Calu3 (cell line): Measurements from ENCODE around the gene RANBP9. TPM values are rescaled to one million over a fixed set of nuclear protein-coding genes. Genes with fewer than 3 reads are reported as not detected.

Experiments
- BruUV-seq: library from RNA; stranded (reverse); fragments of 400-500 nt; replicated peaks from 2 replicates; lab custom pipeline; 2021; lab: Mats Ljungman, UMichigan
- CTCF ChIA-PET: fragments of 300-600 bp; sonication (Branson Sonifier 250); formaldehyde crosslinking; loops from one replicate; lab custom pipeline; 2022; ENCODE audit warnings: antibody characterized with exemption; lab: Charles Lee
- DNase-seq: peaks from one replicate; pipeline ENCODE4 v3.0.0; 2022
- H3K27ac Mint-ChIP-seq: one replicate; pipeline ENCODE4 v1.8.0; 2022; ENCODE audit warnings: mixed read lengths; ENCODE audit not compliant: unreplicated experiment
- H3K27me3 Mint-ChIP-seq: one replicate; pipeline ENCODE4 v1.8.0; 2022; ENCODE audit warnings: mixed read lengths; ENCODE audit not compliant: unreplicated experiment
- H3K36me3 Mint-ChIP-seq: one replicate; pipeline ENCODE4 v1.8.0; 2022; ENCODE audit warnings: mild to moderate bottlenecking, moderate library complexity, mixed read lengths; ENCODE audit not compliant: insufficient read depth, unreplicated experiment
- H3K4me1 Mint-ChIP-seq: one replicate; pipeline ENCODE4 v1.8.0; 2022; ENCODE audit warnings: mild to moderate bottlenecking, low read depth, mixed read lengths; ENCODE audit not compliant: unreplicated experiment
- H3K4me3 Mint-ChIP-seq: one replicate; pipeline ENCODE4 v1.8.0; 2022; ENCODE audit warnings: mild to moderate bottlenecking, low read depth, moderate library complexity, mixed read lengths; ENCODE audit not compliant: unreplicated experiment
- H3K9me3 Mint-ChIP-seq: one replicate; pipeline ENCODE4 v1.8.0; 2022; ENCODE audit warnings: low read depth, mixed read lengths; ENCODE audit not compliant: unreplicated experiment
- intact Hi-C: fragments of 100-400 bp; cut with micrococcal nuclease; formaldehyde crosslinking; loops from one replicate; pipeline ENCODE4 v1.10.0; 2022; ENCODE audit not compliant: unreplicated experiment
- total RNA-seq: library from RNA; stranded (reverse); gene quantifications from 2 replicates; pipeline ENCODE4 v1.2.3, GENCODE V29; 2022
- TF ChIP-seq, protein P1 (sequence below): fragments of 200-600 bp; IDR thresholded peaks from one replicate; pipeline ENCODE4 v1.8.0; 2022; ENCODE audit warnings: antibody characterized with exemption; ENCODE audit not compliant: unreplicated experiment

RANBP9 gene
- total RNA-seq, 1 experiment from 2014 or later: 20.4 TPM

DNA sequence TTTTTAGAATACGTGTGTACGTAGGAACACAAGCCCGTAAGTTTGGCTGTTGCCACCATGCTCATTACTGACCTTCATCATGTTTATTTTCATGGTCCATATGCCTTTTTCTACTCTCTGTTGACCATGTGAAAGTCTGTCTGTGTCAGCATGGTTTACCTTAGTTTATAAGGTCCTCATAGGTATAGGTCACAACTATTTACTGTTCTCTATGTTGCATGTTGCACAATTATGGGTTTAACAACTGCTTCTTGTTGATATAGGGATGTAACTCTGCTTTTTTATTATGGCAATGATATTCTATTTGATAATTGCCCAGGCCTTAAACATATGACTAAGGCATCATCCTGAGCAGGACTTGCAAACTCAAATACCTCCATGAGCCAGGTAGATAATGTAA is 13.4 kb upstream of the RANBP9 start:
- Mint-ChIP-seq H3K36me3 (peaks cover 12% of the 10 kb centered on the region), H3K9me3 (no peaks in the 10 kb centered on the region), H3K4me1 (peaks cover 29% of the 10 kb centered on the region), H3K4me3 (no peak overlapping the region), H3K27me3 (no peaks in the 10 kb centered on the region), H3K27ac (peak overlapping the region; percentile 80)
- BruUV-seq: no TSS peak
- intact Hi-C loops: no loop called here
- DNase-seq: no peak
- CTCF ChIA-PET: no interaction called here
- TF ChIP-seq, protein P1, sequence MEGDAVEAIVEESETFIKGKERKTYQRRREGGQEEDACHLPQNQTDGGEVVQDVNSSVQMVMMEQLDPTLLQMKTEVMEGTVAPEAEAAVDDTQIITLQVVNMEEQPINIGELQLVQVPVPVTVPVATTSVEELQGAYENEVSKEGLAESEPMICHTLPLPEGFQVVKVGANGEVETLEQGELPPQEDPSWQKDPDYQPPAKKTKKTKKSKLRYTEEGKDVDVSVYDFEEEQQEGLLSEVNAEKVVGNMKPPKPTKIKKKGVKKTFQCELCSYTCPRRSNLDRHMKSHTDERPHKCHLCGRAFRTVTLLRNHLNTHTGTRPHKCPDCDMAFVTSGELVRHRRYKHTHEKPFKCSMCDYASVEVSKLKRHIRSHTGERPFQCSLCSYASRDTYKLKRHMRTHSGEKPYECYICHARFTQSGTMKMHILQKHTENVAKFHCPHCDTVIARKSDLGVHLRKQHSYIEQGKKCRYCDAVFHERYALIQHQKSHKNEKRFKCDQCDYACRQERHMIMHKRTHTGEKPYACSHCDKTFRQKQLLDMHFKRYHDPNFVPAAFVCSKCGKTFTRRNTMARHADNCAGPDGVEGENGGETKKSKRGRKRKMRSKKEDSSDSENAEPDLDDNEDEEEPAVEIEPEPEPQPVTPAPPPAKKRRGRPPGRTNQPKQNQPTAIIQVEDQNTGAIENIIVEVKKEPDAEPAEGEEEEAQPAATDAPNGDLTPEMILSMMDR: no peak

DNA sequence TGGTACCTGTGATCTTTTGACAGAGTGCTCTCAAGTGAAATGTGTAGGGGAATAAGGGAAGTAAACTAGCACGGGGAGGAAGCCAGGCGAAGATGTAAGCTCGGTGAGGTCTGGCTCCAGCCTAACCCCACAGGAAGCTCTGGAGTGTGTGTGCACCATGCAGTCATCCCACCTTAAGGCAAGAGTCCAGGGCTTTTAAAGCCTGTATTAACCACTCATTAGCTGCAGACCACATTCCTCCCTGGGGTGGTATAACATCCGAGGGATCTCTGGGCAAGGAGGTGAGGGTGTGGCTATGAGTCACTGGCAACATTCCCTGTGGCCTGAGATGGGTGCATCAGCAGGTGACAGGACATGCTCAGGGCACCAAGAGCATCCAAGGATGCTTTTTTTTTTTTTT is 12.5 kb upstream of the RANBP9 start:
- H3K4me1 Mint-ChIP-seq: peaks cover 29% of the 10 kb centered on the region
- BruUV-seq: no TSS peak
- peak overlapping the region; percentile 77 for H3K27ac Mint-ChIP-seq
- no peaks in the 10 kb centered on the region for H3K9me3 Mint-ChIP-seq
- H3K4me3 Mint-ChIP-seq: peak overlapping the region; percentile 28
- intact Hi-C loops: no loop called here
- DNase-seq: peak; percentile 63
- CTCF ChIA-PET: interaction anchor here (0.7 kb wide), 1 partner anchor 1417 kb away, joined by 3 read pairs; no protein-coding TSS in a partner anchor
- H3K36me3 Mint-ChIP-seq: peaks cover 12% of the 10 kb centered on the region
- no peaks in the 10 kb centered on the region for H3K27me3 Mint-ChIP-seq
- TF ChIP-seq, protein P1: no peak

DNA sequence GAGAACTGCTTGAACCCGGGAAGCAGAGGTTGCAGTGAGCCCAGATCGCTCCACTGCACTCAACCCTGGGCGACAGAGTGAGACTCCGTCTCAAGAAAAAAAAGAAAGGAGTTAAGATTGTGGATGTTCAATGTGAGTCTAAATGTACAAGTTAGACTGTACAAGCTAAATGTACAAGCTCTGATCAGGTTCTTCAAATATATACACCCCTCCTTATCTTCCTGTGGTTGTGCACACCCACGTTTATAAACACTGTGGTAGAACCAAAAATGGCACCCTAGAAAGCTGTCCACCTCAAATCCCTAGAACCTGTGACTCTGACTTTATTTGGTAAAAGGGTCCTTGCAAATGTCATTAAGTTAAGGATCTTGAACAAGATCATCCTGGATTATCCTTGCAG is 11.2 kb upstream of the RANBP9 start:
- no TSS peak for BruUV-seq
- H3K4me1 Mint-ChIP-seq: peaks cover 29% of the 10 kb centered on the region
- H3K36me3 Mint-ChIP-seq: peaks cover 12% of the 10 kb centered on the region
- H3K4me3 Mint-ChIP-seq: no peak overlapping the region
- H3K9me3 Mint-ChIP-seq: no peaks in the 10 kb centered on the region
- TF ChIP-seq, protein P1: no peak
- CTCF ChIA-PET: no interaction called here
- no peak for DNase-seq
- intact Hi-C loops: no loop called here
- peak overlapping the region; percentile 61 for H3K27ac Mint-ChIP-seq
- no peaks in the 10 kb centered on the region for H3K27me3 Mint-ChIP-seq

DNA sequence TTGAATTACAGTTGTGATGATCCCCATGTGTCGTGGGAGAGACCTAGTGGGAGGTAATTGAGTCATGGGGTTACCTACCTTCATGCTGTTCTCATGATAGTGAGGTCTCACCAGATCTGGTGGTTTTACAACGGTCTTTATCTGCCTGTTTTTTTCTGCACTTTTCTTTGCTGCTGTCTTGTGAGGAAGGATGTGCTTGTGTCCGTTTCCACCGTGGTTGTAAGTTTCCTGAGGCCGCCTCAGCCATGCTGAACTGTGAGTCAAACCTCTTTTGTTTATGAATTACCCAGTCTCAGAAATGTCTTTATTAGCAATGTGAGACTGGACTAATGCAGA is 6.5 kb upstream of the RANBP9 start:
- Mint-ChIP-seq H3K27ac (no peak overlapping the region), H3K9me3 (no peaks in the 10 kb centered on the region)
- TF ChIP-seq, protein P1: no peak

DNA sequence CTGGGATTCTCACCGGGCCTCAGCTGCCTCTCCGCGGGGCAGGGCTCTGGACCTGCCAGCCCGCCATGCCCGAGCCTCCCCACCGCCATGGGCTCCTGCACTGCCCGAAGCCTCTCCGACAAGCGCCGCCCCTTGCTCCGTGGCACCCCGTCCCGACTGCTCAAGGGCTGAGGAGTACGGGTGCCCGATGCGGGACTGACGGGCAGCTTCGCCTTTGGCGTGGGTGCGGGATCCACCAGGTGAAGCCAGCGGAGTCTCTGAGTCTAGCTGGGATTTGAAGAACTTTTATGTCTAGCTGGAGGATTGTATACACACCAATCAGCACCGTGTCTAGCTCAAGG is 5.3 kb upstream of the RANBP9 start:
- H3K36me3 Mint-ChIP-seq: peaks cover 10% of the 10 kb centered on the region
- H3K27me3 Mint-ChIP-seq: no peaks in the 10 kb centered on the region
- no peak for DNase-seq
- TF ChIP-seq, protein P1: no peak
- H3K9me3 Mint-ChIP-seq: no peaks in the 10 kb centered on the region
- CTCF ChIA-PET: no interaction called here
- intact Hi-C loops: no loop called here
- no peak overlapping the region for H3K27ac Mint-ChIP-seq
- H3K4me1 Mint-ChIP-seq: no peaks in the 10 kb centered on the region
- BruUV-seq: no TSS peak
- no peak overlapping the region for H3K4me3 Mint-ChIP-seq

More for the DNA sequence above, 6.5 kb upstream of the RANBP9 start:
- BruUV-seq: no TSS peak
- peaks cover 4% of the 10 kb centered on the region for H3K4me1 Mint-ChIP-seq
- H3K27me3 Mint-ChIP-seq: no peaks in the 10 kb centered on the region
- H3K4me3 Mint-ChIP-seq: no peak overlapping the region
- CTCF ChIA-PET: no interaction called here
- no peak for DNase-seq
- intact Hi-C loops: no loop called here
- H3K36me3 Mint-ChIP-seq: no peaks in the 10 kb centered on the region
